ENCODE results near the gene DMD.

Gene DMD

DNA sequence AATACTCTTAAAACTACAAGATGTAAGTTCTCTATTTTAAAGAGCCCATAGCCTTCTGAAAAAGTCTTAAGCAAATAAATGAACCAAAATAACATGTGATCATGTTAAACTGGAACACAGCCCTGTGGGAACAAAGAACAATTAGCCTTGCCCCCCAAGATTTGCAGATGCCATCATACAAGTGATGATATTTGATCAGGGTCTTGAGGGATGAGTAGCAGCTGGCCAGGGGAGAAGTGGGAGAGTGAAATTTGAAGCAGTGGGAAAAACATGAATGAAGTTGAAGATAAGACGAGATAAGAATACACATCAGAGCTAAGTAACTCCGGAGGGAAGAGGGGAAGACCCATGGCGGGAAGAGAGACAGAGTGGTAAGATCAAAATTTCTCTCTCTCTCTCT, 1689.4 kb downstream of the DMD start:
- no peak for TF ChIP-seq ZFX (IDR thresholded peaks at IDR 0.05)
- no peak for TF ChIP-seq CTCF (conservative IDR thresholded peaks at IDR 0.05)
- H3K27ac ChIP-seq, result no peak overlapping the region

GRCh38 chrX:31516527-31516926, 1694.8 kb downstream of the DMD start:
- H3K27ac ChIP-seq, result no peak overlapping the region
- TF ChIP-seq ZFX (IDR thresholded peaks at IDR 0.05) (no peak), CTCF (conservative IDR thresholded peaks at IDR 0.05) (no peak)

GRCh38 chrX:31508338-31508737, 1703.0 kb downstream of the DMD start:
- no peak overlapping the region for H3K27ac ChIP-seq
- TF ChIP-seq ZFX (IDR thresholded peaks at IDR 0.05) (no peak), CTCF (conservative IDR thresholded peaks at IDR 0.05) (no peak)

DNA sequence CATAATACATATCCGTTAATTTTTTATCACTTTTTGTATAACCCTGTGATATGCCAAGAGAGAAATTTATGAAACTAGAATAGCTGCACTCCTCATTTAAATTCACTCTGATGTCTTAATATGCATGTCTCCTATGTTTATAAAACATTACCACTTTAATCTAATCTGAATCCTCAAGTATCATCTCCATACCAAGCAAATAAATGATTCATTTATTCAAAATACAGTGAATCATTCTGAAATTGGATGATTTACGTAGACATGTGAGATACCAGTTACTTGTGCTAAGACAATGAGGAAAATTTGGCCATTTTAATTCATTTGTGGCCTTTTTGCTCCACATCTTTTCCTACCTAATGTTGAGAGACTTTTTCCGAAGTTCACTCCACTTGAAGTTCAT, 1704.4 kb downstream of the DMD start:
- no peak overlapping the region for H3K27ac ChIP-seq
- TF ChIP-seq CTCF (conservative IDR thresholded peaks at IDR 0.05) (no peak), ZFX (IDR thresholded peaks at IDR 0.05) (no peak)

DNA sequence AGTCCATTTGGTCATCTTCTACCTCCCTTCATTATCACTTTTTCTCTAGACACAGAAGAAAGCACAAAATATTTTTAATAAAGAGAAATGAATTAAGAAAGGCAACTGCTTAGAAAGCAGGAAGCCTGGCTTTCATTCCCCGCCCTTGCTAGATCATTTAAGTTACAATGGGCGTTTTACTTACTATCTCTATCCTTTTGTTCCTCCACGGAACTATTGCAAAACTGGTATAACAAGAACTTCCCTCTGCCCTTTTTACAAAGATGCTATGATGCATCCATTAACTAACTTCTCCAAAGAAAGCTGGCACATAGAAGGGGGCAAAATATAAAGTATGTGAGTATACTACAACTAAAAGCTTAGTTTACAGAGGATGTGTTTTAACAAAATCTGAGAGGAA, 1705.0 kb downstream of the DMD start:
- TF ChIP-seq ZFX (IDR thresholded peaks at IDR 0.05) (no peak), CTCF (conservative IDR thresholded peaks at IDR 0.05) (no peak)
- no peak overlapping the region for H3K27ac ChIP-seq

DNA sequence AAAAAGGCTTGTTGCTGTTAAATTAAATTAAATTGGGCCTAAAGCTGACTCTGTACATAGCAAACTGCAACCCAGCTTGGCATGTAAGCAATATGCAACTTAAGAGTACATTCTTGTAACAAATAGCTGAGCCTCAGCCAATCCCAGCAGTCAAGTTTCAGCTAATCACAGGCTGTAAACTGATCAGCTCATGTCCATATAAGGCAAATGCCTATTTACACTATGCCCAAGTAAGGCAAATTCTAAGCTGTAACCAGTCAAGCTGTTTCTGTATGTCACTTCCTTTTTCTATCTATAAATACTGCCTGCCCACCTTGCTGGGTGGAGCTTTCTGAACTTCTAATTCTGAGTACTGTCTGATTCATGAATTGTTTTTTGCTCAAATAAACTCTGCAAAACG, 1710.4 kb downstream of the DMD start:
- TF ChIP-seq ZFX (IDR thresholded peaks at IDR 0.05) (no peak), CTCF (conservative IDR thresholded peaks at IDR 0.05) (no peak)
- H3K27ac ChIP-seq, result no peak overlapping the region

DNA sequence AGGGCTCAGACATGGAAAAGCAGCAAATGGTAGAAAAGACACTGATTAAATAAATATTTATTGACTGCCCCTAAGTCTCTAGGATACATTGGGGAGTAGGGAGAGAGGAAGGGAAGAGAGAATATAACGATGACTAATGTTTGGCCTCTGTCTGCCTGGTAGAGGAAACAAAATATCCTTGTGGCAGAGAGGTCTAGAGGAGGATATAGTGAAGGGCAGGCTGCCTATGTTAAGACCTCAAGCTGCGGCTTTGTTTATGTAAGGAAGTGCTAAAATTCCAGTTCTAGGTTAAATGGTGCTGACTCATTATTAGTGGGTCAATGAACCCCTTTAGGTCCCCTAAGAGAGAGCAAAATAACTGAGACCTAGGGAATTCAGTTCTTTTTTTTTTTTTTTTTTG, 1712.2 kb downstream of the DMD start:
- H3K27ac ChIP-seq, result no peak overlapping the region
- TF ChIP-seq CTCF (conservative IDR thresholded peaks at IDR 0.05) (no peak), ZFX (IDR thresholded peaks at IDR 0.05) (no peak)

All from C4-2B (cell line).